Osteoblast (primary cell): ENCODE measurements around the gene INAFM2. TPM values are rescaled to one million over a fixed set of nuclear protein-coding genes. Genes with fewer than 3 reads are reported as not detected.

Source experiments
- DNase-seq: peaks from one replicate; pipeline ENCODE4 v3.0.0; 2011; ENCODE audit warnings: low spot score, mixed read lengths; ENCODE audit not compliant: insufficient read length; ENCODE audit errors: missing footprints
- H2AFZ ChIP-seq: 2 replicates; pipeline ENCODE4 v1.6.0; 2011; ENCODE audit warnings: mild to moderate bottlenecking, low read length
- H3K27ac ChIP-seq: 2 replicates; pipeline ENCODE4 v1.5.1; 2011; ENCODE audit warnings: mild to moderate bottlenecking, low read depth, low read length, moderate library complexity
- H3K27me3 ChIP-seq: 2 replicates; pipeline ENCODE4 v1.6.0; 2012; ENCODE audit warnings: mild to moderate bottlenecking, control low read depth, inconsistent platforms, low read length, moderate library complexity; ENCODE audit not compliant: insufficient read depth
- H3K36me3 ChIP-seq: 2 replicates; pipeline ENCODE4 v1.5.1; 2011; ENCODE audit warnings: mild to moderate bottlenecking, low read length, control low read depth, moderate library complexity; ENCODE audit not compliant: insufficient read depth
- H3K4me1 ChIP-seq: 2 replicates; pipeline ENCODE4 v1.5.1; 2011; ENCODE audit warnings: mild to moderate bottlenecking, low read length, control low read depth, moderate library complexity; ENCODE audit not compliant: insufficient read depth
- H3K4me2 ChIP-seq: 2 replicates; pipeline ENCODE4 v1.6.0; 2011; ENCODE audit warnings: mild to moderate bottlenecking, low read length; ENCODE audit not compliant: insufficient read depth
- H3K4me3 ChIP-seq: fragments of 200-600 bp; sonication (generic); 3 replicates; pipeline ENCODE4 v1.5.1; 2012; ENCODE audit warnings: mild to moderate bottlenecking, low read length, inconsistent platforms; ENCODE audit not compliant: insufficient read depth
- H3K79me2 ChIP-seq: 2 replicates; pipeline ENCODE4 v1.6.0; 2012; ENCODE audit warnings: mild to moderate bottlenecking, low read length, control low read depth, inconsistent platforms; ENCODE audit not compliant: insufficient read depth
- H3K9me3 ChIP-seq: 2 replicates; pipeline ENCODE4 v1.5.1; 2011; ENCODE audit warnings: low read depth, low read length, control low read depth
- H4K20me1 ChIP-seq: 2 replicates; pipeline ENCODE4 v1.6.0; 2012; ENCODE audit warnings: mild to moderate bottlenecking, low read length, control low read depth; ENCODE audit not compliant: insufficient read depth
- CTCF ChIP-seq: IDR thresholded peaks from 2 replicates; pipeline ENCODE4 v1.5.1; 2011; ENCODE audit warnings: mild to moderate bottlenecking, low read depth, low read length, moderate library complexity; ENCODE audit errors: extremely low read depth
- total RNA-seq: library from RNA; depleted of rRNA; stranded (reverse); fragments of >200 nt; gene quantifications from 2 replicates; pipeline ENCODE4 v1.2.3, GENCODE V29; 2012

INAFM2 gene
- 16.8 and 17.7 TPM in 2 replicates for total RNA-seq

GRCh38 chr15:40323239-40323952 lies at the start of gene INAFM2:
TSS of gene INAFM2 (plus strand) at chr15:40323692. CDS start at chr15:40324056, 364 bp downstream.
- H3K4me2 ChIP-seq: peak within 1 kb of the TSS; percentile 98
- peaks cover 36% of the 10 kb centered on the region for H3K79me2 ChIP-seq
- peak within 1 kb of the TSS; percentile 8 for H3K27ac ChIP-seq
- H3K9me3 ChIP-seq: no peaks in the 10 kb centered on the region
- peaks cover 8% of the 10 kb centered on the region for H4K20me1 ChIP-seq
- peaks cover 44% of the 10 kb centered on the region for H3K4me1 ChIP-seq
- H2AFZ ChIP-seq: peak within 1 kb of the TSS; percentile 68
- peaks cover 16% of the 10 kb centered on the region for H3K36me3 ChIP-seq
- peak within 1 kb of the TSS; percentile 82 for H3K4me3 ChIP-seq
- H3K27me3 ChIP-seq: no peaks in the 10 kb centered on the region
- TF ChIP-seq CTCF: peak; percentile 41
- peak; percentile 100 for DNase-seq

GRCh38 chr15:40274350-40275274 lies 48.9 kb upstream of the INAFM2 start:
- H3K4me3 ChIP-seq: no peak overlapping the region
- H3K79me2 ChIP-seq: no peaks in the 10 kb centered on the region
- H4K20me1 ChIP-seq: no peaks in the 10 kb centered on the region
- TF ChIP-seq CTCF: peak; percentile 100
- H3K4me2 ChIP-seq: no peak overlapping the region
- H3K27me3 ChIP-seq: peaks cover 19% of the 10 kb centered on the region
- H3K27ac ChIP-seq: no peak overlapping the region
- H3K36me3 ChIP-seq: no peaks in the 10 kb centered on the region
- peak; percentile 97 for DNase-seq
- peaks cover 3% of the 10 kb centered on the region for H3K4me1 ChIP-seq
- peak overlapping the region; percentile 81 for H2AFZ ChIP-seq
- H3K9me3 ChIP-seq: no peaks in the 10 kb centered on the region

- Histone ChIP-seq H3K4me3 (no peak overlapping the region), H3K4me2 (no peak overlapping the region), H3K27me3 (peaks cover 19% of the 10 kb centered on the region), H4K20me1 (no peaks in the 10 kb centered on the region), H2AFZ (no peak overlapping the region), H3K27ac (no peak overlapping the region), H3K4me1 (peaks cover 3% of the 10 kb centered on the region), H3K9me3 (no peaks in the 10 kb centered on the region), H3K79me2 (no peaks in the 10 kb centered on the region), H3K36me3 (no peaks in the 10 kb centered on the region)
- TF ChIP-seq CTCF: no peak
- no peak for DNase-seq
These were observed 48.0 kb upstream of the INAFM2 start for GRCh38 chr15:40275523-40275922.

GRCh38 chr15:40275954-40276353 lies 47.5 kb upstream of the INAFM2 start:
- Histone ChIP-seq H4K20me1 (no peaks in the 10 kb centered on the region), H3K4me2 (no peak overlapping the region), H3K27ac (no peak overlapping the region), H3K36me3 (no peaks in the 10 kb centered on the region), H3K4me1 (peaks cover 3% of the 10 kb centered on the region), H3K79me2 (no peaks in the 10 kb centered on the region), H3K9me3 (no peaks in the 10 kb centered on the region), H2AFZ (no peak overlapping the region), H3K27me3 (peaks cover 23% of the 10 kb centered on the region), H3K4me3 (no peak overlapping the region)
- no peak for TF ChIP-seq CTCF
- DNase-seq: no peak
